Ishikawa (cell line): ENCODE results near the gene HIGD1C.

ENCODE experiments used
- CREB1 ChIP-seq: IDR thresholded peaks from 2 replicates; pipeline ENCODE4 v1.6.1; 2012; ENCODE audit warnings: low read depth
- EP300 ChIP-seq: IDR thresholded peaks from 2 replicates; pipeline ENCODE4 v1.6.1; 2012; ENCODE audit warnings: borderline replicate concordance
- MAX ChIP-seq: IDR thresholded peaks from 2 replicates; pipeline ENCODE4 v1.6.1; 2012
- REST ChIP-seq: IDR thresholded peaks from 2 replicates; pipeline ENCODE4 v1.6.1; 2012; ENCODE audit warnings: low read depth, mild to moderate bottlenecking
- TAF1 ChIP-seq: IDR thresholded peaks from 2 replicates; pipeline ENCODE4 v1.6.1; 2012; ENCODE audit warnings: low read depth, mild to moderate bottlenecking

- TF ChIP-seq MAX = no peak
- no peak for TF ChIP-seq TAF1
- TF ChIP-seq CREB1 = no peak
- TF ChIP-seq REST = no peak
- no peak for TF ChIP-seq EP300
Measured at GRCh38 chr12:50990791-50991190, 38.4 kb downstream of the HIGD1C start.
